Tibial nerve (tissue), 3 donors: ENCODE measurements around the gene FN3KRP.

ENCODE experiments used
- POLR2A ChIP-seq, 2 donors: fragments of 450-650 bp; IDR thresholded peaks; one replicate each; pipeline ENCODE4 v1.6.1; 2017; ENCODE audit warnings: antibody characterized with exemption in 2 of 2, mild to moderate bottlenecking in 2 of 2, moderate library complexity in 2 of 2
- TF ChIP-seq, protein P1 (sequence below), 5 experiments: fragments of 200-600 bp in 3 of 5; fragments of 450-650 bp in 2 of 5; sonication (generic) in 3 of 5; IDR thresholded peaks; one replicate each; pipeline ENCODE4 v1.5.1; 2016 to 2019; ENCODE audit warnings: antibody characterized with exemption in 5 of 5, mild to moderate bottlenecking in 3 of 5, moderate library complexity in 2 of 5

DNA sequence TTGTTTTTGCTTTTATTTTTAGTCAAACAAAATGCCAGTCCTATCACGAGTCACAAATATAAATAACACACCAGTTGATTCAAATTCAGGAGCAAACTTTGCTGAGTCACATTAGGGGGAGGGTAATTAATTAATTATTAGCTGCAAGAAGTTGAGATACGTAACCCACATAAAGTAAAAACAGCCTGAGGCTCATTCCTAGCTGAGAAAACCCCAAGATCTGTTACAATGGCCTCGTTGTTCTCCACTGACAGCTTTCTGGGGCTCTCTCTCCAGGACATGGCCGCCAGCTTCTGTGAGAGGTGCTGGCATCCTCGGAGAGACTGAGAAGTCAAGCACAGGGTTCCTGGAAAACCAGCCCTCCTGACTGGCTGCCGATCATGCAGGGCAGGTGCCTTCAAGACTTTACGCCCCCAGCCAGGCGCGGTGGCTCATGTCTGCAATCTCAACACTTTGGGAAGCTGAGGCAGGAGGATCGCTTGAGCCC lies 29.1 kb upstream of the FN3KRP start:
- TF ChIP-seq, protein P1, sequence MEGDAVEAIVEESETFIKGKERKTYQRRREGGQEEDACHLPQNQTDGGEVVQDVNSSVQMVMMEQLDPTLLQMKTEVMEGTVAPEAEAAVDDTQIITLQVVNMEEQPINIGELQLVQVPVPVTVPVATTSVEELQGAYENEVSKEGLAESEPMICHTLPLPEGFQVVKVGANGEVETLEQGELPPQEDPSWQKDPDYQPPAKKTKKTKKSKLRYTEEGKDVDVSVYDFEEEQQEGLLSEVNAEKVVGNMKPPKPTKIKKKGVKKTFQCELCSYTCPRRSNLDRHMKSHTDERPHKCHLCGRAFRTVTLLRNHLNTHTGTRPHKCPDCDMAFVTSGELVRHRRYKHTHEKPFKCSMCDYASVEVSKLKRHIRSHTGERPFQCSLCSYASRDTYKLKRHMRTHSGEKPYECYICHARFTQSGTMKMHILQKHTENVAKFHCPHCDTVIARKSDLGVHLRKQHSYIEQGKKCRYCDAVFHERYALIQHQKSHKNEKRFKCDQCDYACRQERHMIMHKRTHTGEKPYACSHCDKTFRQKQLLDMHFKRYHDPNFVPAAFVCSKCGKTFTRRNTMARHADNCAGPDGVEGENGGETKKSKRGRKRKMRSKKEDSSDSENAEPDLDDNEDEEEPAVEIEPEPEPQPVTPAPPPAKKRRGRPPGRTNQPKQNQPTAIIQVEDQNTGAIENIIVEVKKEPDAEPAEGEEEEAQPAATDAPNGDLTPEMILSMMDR (IDR thresholded peaks at IDR 0.05): no peak
- TF ChIP-seq POLR2A (IDR thresholded peaks at IDR 0.05): no peak
